Forelimb muscle (tissue), 1 donor: ENCODE measurements around the gene HNRNPD. TPM values are rescaled to one million over a fixed set of nuclear protein-coding genes. Genes with fewer than 3 reads are reported as not detected.
"Not testable (repeated sequence)": the region's sequence is repeated elsewhere in the genome, so short reads cannot be mapped to it uniquely, and the experiment has no call there.

ENCODE experiments used
- DNase-seq: peaks from one replicate; pipeline ENCODE4 v3.0.0-alpha.2; 2013; ENCODE audit warnings: low read depth
- polyA plus RNA-seq: library from polyadenylated mRNA; unstranded; fragments of 120-200 nt; gene quantifications from one replicate; pipeline ENCODE4 v1.2.1, GENCODE V29; 2013; ENCODE audit not compliant: insufficient read length

Gene HNRNPD
- polyA plus RNA-seq, 1 donor, result 251 TPM

DNA sequence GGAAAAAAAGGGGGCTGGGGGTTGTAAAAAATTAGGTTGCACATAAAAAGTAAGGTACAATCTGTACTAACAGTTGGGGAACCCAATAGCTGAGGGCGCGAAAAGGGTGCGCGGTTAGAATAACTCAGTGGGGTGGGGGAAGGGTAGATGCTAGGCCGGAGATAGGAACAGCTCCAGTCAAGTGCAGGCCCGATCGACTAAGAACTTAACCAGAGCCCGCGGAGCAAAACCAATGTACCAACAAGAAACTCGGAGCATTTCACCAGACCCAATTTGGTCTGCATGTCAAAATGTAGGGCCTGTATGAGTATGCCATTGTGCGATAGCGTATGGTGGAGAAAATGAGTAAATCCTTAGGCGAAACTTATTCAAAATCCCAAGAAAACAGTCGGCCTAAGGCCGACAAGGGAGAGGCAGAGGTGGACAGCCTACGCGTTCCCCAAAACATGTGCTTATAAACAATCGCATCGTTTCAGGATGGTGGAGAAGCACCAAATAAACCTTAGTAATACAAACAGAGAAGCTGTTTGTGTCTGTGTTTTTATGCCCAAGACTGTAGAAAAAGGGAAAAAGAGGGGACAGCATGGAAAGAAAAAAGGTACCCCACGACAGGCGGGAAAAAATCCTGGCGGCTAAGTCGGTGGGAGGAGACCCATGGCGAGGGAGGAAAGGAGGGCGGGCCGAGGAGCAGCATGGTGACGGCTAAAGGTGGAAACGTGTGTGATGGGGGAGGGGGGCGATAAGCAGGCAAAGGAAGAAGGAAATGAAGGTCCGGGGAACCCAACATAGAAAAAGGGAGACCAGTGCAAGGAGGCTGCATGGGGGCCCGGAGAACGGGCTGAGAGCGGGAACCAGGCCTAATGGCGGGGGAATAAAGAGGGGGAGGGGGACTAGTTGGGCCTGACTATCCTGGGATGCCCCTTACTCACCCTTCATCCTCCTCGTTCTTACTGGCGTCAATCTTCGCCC, 990 bp downstream of the HNRNPD start:
- DNase-seq, result peak; percentile 45

DNA sequence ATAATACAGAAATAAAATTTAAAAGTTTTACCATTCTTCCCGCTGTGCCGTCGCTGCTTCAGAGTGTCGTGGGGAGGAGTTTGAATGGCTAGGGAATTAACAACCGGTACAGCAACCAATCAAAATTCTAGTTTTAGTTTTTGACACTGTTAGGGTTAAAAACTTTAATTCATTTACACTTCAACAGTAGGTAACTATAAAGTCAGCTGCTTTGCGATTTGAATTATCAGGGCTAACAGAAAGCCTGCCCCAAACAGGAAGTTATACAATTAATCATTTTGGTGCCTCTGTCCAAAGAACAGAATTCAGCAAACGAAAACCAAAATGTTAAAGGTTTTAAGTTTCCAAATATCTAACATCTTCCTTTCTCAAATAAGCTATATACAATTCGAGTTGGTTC, 2.3 kb downstream of the HNRNPD start:
- no peak for DNase-seq

DNA sequence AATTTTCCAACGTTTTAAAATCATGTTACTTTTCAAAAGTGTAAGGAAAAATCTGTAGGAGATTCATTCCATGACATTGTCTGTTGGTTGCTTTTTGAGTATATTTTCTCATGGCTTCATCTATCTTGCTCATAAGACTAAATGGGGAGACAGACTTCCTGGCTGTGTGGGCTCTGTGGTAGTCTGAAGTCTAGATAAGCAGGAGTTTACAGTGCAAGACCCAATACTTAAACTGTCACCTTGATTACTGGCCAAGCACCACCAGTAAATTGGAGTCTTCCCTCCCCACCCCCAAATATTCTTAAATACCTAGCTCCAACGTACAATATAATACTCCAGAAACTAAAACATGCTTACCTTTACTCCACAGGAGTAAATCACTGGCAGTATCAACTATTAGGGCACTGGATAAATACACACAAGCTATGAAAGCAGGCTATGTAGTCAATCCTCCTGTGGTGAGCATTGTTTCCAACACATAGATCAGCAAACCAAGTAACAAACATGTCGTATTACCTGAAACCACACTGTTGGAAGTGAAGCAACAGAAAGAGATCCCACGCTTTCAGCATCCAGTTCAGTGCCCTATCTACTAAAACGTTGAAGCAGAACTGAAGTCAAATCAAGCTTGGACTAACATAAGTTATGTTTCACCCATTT, 6.2 kb downstream of the HNRNPD start:
- no peak for DNase-seq

DNA sequence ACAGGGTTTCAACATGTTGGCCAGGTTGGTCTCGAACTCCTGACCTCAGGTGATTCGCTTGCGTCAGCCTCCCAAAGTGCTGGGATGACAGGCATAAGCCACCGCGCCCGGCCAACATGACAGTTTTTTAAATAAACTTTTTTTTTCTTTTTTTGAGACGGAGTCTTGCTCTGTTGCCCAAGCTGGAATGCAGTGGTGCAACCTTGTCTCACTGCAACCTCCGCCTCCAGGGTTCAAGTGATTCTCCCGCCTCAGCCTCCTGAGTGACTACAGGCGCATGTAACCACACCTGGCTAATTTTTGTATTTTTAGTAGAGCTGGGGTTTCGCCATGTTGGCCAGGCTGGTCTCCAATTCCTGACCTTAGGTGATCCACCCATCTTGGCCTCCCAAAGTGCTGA, 7.4 kb downstream of the HNRNPD start:
- not testable (repeated sequence) for DNase-seq

DNA sequence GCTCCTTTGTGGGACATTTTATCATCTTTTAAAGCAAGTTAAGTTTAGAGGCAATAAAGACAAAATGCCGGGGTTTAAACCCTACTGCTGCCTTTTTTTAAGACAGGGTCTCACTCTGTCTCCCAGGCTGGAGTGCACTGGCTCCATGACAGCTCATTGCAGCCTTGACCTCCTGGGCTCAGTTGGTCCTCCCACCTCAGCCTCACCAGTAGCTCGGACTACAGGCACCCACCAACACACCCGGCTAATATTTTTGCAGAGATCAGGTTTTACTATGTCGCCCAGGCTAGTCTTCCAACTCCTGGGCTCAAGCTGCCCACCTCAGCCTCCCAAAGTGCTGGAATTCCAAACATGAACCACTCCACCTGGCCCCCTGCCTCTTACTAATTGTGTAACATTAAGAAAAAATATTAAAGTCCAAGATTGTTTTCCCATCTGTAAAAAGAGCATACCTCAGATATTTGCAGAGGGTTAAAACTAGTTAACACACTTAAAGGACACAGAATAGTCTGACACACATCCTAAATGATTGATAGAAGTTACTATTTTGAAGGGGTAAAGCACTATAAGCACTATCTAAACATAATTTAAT, 9.8 kb downstream of the HNRNPD start:
- no peak for DNase-seq

DNA sequence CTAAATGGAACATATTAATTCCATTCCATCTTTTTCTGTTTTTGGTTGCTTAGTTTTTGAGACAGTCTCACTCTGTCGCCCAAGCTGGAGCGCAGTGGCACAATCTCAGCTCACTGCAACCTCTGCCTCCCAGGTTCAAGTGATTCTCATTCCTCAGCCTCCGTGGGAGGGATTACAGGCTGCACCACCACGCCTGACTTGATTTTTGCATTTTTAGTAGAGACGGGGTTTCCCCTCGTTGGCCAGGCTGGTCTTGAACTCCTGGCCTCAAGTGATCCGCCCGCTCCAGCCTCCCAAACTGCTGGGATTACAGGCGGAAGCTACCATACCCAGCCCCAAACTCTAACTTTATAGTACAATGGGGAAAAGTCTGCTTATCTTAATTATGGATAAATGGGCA, 11.2 kb downstream of the HNRNPD start:
- no peak for DNase-seq

DNA sequence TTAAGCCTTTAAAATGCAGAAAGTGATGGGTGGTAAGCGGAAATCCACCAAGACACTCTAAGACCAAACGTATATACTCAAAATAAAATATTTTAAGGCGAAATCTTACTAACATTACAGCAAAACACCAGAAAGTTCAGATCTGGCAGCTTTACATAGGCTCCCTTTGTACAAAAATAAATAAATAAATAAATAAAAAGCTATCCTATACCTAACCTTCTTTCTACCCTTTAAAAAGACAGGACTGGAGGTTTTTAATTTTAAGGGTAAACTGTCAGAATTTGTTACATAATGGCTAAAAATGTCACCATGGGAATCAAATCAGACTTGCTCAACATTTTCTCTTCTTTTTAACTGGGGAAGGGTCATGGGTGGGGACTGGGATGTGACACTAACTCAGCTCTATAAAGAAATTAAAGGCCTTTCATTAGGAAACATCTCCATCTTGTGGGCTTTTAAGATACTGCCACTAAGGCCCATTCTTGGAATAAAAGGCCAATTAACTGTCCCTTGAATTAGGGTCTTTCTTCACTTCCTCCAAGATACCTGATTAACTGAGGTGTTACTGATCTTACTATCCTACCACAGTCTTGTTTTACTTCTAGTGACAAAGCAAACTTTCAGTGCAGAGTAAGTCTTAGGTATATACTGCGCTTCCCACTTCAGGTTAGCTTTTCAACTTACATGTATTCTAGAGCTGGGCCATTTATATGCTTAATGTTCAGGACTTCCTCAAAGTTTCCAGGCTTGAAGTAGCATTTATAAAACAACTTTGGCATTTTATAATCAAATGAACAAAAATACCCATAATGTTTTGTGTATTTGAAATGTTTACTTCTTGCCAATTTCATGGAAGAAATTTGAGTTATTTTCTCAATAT, 13.3 kb downstream of the HNRNPD start:
- no peak for DNase-seq

DNA sequence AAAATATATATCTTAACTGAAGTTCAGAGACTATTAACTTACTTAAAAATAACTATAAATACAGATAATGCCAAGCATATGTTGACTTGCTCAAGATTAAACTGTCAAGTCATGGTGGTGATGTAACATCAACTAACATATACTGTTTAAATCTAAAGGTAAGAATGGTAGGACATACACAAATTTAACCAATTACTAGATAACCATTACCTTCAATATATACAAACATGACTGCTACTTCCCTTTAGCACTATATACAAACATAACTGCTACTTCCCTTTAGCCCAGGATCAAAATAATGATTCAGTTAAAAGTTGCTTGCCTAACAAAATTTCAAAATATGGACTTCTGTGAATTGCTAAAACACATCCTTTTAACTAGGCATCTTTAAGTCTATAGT, 14.9 kb downstream of the HNRNPD start:
- DNase-seq, result no peak

DNA sequence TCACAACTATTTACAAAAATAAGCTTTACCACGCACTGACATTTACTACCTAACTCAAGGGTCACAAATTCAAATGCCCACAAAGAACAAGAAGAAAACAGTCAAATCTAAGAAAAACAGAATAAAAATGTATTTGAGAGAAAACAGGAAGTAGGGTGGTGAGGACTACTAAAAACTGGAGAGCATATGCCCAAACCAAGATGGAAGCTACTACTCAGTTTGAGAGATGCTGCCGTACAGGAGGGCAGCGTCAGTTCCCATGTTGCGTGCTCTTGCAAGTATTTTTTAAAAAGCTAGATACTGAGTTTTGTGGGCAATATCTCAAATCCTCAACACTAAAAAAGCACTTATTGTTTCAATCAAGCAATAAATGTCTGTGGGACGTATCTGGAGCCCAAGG, 16.2 kb downstream of the HNRNPD start:
- no peak for DNase-seq

DNA sequence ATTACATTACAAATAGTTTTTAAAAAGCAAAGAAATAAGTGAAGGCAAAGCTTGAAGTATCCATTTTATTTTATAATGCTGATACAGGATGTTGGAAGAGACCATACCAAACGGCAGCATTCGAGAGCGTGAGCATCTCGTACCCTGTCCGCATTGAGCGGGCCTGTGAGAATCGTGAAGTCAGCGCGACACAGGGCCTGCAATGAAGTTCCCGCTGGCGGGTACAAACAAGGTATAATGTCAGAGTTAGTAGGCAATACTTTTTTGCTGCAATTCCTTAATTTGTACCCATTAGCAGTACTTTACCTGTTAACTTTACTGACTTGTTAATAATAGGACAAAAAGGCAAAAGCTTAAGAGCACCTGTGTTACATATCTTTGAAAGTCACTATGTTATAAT, 19.0 kb downstream of the HNRNPD start:
- no peak for DNase-seq

DNA sequence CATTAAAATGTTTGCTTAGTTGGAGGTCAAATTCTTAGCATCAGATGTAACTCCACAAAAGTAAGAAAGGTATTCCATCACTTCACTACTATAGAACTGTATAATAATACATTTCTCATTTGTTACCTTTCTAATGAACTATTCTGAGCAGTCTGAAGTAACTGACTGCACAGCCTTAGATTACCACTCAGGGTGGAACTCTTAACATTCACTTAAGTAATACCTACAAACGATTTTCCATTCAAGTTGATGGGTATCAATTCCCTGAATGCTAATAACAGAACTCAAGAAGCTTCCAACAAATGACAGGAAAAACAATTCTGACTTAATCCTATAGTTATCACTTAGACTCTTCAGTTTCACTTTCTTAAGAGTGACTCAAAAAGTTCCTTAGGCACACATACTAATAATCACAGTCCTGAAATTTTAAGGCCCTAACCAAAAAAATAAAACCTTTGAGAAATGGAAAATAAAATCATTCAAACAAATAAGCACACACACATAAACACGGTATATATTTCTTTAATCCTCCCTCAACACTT, 20.9 kb downstream of the HNRNPD start:
- no peak for DNase-seq

DNA sequence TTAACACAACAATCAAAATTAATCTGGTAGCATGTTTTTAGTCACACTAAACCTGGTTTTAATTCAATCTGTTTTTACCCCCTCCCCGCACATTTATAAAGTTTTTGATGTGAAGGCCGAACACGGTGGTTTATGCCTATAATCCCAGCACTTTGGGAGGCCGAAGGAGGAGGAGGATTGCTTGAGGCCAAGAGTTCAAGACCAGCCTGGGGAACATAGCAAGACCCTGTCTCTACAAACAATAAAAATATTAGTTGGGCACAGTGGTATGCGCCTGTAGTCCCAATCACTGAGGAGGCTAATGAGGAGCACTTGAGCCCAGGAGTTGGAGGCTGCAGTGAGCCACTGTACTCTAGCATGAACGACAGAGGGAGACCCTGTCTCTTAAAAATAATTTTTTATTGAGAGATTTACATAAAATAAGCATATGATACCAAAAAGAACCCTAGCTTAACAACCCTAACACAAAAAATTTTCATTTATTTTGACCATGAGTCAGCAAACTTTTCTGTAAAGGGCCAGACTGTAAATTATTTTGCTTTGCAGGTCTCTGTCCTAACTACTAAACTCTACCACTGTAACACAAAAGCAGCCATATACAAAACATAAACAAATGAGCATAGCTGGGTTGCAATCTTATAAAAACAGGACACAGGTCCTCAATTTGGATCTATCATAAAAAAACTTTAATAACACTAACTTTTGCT, 21.5 kb downstream of the HNRNPD start:
- DNase-seq, result no peak

DNA sequence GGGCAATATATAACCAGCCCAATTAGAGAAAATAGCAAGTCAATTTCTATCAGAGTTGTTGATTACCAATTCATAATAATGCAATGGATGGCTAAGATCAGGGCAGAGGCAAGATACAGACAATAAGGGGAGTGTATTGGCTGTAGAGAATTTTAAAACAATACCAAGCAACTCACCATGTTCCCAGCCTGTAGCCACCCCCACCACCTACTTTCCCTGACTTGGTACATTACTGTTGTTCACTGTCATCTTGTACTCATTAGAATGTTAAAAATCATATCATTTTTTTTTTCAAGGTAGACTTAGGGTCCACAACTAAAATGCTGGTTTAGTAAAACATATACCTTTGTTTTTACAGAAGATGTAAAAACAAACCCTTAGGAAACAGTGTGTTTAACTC, 27.7 kb downstream of the HNRNPD start:
- DNase-seq, result no peak

DNA sequence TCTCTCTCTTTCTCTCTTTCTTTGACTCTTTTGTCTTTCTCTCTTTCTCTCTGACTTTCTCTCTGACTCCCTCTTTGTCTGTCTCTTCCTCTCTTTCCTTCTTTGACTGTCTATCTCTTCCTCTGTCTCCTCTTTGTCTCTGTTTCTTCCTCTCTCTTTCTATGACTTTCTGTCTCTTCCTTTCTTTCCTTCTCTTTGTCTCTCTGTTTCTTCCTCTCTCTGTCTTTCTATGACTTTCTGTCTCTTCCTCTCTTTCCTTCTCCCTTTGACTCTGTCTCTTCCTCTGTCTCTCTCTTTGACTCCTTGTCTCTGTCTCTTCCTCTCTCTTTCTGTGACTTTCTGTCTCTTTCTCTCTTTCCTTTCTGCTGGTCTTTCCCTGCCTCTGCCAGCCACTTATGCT, 38.7 kb downstream of the HNRNPD start:
- no peak for DNase-seq

DNA sequence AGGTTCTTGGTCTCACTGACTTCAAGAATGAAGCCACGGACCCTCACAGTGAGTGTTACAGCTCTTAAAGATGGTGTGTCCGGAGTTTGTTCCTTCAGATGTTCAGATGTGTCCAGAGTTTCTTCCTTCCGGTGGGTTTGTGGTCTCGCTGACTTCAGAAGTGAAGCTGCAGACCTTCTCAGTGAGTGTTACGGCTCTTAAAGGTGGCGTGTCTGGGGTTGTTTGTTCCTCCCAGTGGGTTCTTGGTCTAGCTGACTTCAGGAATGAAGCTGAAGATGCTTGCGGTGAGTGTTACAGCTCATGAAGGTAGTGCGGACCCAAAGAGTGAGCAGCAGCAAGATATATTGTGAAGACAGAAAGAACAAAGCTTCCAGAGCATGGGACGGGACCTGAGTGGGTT, 40.1 kb downstream of the HNRNPD start:
- DNase-seq, result not testable (repeated sequence)

DNA sequence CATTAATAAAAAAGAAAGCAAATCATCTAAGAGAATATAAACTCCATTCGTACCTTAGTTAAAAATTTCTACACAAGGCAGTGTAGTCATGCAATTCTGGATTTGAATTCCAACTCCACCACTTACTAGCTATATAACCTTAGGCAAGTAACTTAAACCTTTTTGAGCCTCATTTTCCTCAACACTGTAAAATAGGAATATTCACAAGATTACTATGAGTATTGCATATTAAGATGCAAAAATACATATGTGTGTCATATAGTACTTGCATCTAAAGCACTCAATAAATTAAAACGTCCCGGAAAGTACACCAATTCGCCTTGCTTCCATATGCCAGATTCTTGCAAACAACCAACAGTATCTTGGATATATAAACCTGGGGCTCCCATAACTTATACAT, 42.0 kb downstream of the HNRNPD start:
- no peak for DNase-seq

DNA sequence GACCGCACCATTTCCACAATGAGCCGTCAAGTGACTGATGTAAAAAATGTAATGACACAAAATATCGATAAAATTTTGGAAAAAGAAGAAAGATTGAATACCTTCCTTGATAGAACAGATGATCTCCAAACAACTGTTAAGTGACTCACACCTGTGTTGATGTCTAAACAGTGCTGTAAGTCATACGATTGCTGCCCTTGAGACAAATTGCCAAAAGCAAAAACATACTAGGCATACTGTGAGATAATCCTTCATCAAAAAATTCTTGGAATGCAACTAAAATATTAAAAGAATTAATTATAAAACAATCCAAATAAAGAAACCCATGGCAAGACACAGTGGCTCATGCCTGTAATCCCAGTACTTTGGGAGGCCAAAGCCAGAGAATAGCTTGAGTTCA, 53.4 kb downstream of the HNRNPD start:
- DNase-seq, result no peak

DNA sequence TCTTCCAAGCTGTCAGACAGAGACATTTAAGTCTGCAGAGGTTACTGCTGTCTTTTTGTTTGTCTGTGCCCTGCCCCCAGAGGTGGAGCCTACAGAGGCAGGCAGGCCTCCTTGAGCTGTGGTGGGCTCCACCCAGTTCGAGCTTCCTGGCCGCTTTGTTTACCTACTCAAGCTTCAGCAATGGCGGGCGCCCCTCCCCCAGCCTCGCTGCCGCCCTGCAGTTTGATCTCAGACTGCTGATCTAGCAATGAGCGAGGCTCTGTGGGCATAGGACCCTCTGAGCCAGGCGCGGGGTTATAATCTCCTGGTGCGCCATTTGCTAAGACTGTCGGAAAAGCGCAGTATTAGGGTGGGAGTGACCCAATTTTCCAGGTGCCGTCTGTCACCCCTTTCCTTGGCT, 70.7 kb downstream of the HNRNPD start:
- DNase-seq, result not testable (repeated sequence)
